CD14-positive monocyte (primary cell): ENCODE results near the gene NEK6. TPM values are rescaled to one million over a fixed set of nuclear protein-coding genes. Genes with fewer than 3 reads are reported as not detected.

ENCODE experiments used
- DNase-seq, 3 donors: peaks; one replicate each; pipeline ENCODE4 v3.0.0-alpha.2; 2011 to 2022
- H2AFZ ChIP-seq: 2 replicates; pipeline ENCODE4 v1.6.0; 2012; ENCODE audit warnings: mild to moderate bottlenecking, low read depth, low read length, inconsistent platforms; ENCODE audit not compliant: insufficient read depth, poor library complexity, severe bottlenecking
- H3K27ac ChIP-seq, 2 donors: 1 replicate in 1 of 2; 2 replicates in 1 of 2; pipeline ENCODE4 v1.5.1; 2012 to 2013; ENCODE audit warnings: low read length in 2 of 2, control low read depth in 1 of 2, inconsistent platforms in 1 of 2, low read depth in 1 of 2, mild to moderate bottlenecking in 1 of 2
- H3K27me3 ChIP-seq, 2 donors: one replicate each; pipeline versions ENCODE4 v1.6.0 to v1.6.1; 2011 to 2013; ENCODE audit warnings: low read length in 2 of 2; ENCODE audit not compliant: control insufficient read depth in 2 of 2, insufficient read depth in 2 of 2
- H3K36me3 ChIP-seq, 2 donors: replicated peaks in 1 of 2; 1 replicate in 1 of 2; 2 replicates in 1 of 2; pipeline versions ENCODE4 v1.5.1 to v1.6.1; 2012 to 2013; ENCODE audit warnings: low read length in 2 of 2, control low read depth in 1 of 2, inconsistent platforms in 1 of 2, mild to moderate bottlenecking in 1 of 2; ENCODE audit not compliant: insufficient read depth in 2 of 2, control insufficient read depth in 1 of 2
- H3K4me1 ChIP-seq, 2 donors: 1 replicate in 1 of 2; 2 replicates in 1 of 2; pipeline versions ENCODE4 v1.5.1 to v1.6.1; 2012 to 2013; ENCODE audit warnings: low read length in 2 of 2, control low read depth in 1 of 2, inconsistent platforms in 1 of 2, mild to moderate bottlenecking in 1 of 2, moderate library complexity in 1 of 2; ENCODE audit not compliant: insufficient read depth in 2 of 2, control insufficient read depth in 1 of 2
- H3K4me2 ChIP-seq: replicated peaks from 2 replicates; pipeline ENCODE3; 2012; ENCODE audit warnings: low read length, moderate library complexity, mild to moderate bottlenecking; ENCODE audit not compliant: poor library complexity, severe bottlenecking; ENCODE audit errors: extremely low read depth
- H3K4me3 ChIP-seq, 3 experiments: fragments of 200-600 bp in 1 of 3; sonication (generic) in 1 of 3; replicated peaks in 1 of 3; 1 replicate in 2 of 3; 2 replicates in 1 of 3; pipeline ENCODE4 v1.5.1; 2011 to 2013; ENCODE audit warnings: low read length in 3 of 3, mild to moderate bottlenecking in 3 of 3, control low read depth in 2 of 3, low read depth in 2 of 3, inconsistent platforms in 1 of 3, moderate library complexity in 1 of 3
- H3K79me2 ChIP-seq: 2 replicates; pipeline ENCODE4 v1.6.0; 2012; ENCODE audit warnings: mild to moderate bottlenecking, control low read depth, inconsistent platforms, low read length, moderate library complexity; ENCODE audit not compliant: insufficient read depth
- H3K9ac ChIP-seq: 2 replicates; pipeline ENCODE4 v1.6.0; 2017; ENCODE audit warnings: low read length, mild to moderate bottlenecking; ENCODE audit not compliant: insufficient read depth, poor library complexity, severe bottlenecking
- H3K9me3 ChIP-seq, 2 donors: replicated peaks in 1 of 2; 1 replicate in 1 of 2; 2 replicates in 1 of 2; pipeline versions ENCODE4 v1.5.1 to v1.6.1; 2012 to 2013; ENCODE audit warnings: low read length in 2 of 2, control low read depth in 1 of 2; ENCODE audit not compliant: control insufficient read depth in 1 of 2, insufficient read depth in 1 of 2
- H4K20me1 ChIP-seq: 2 replicates; pipeline ENCODE4 v1.6.0; 2012; ENCODE audit warnings: mild to moderate bottlenecking, low read length, control low read depth, moderate library complexity; ENCODE audit not compliant: insufficient read depth
- H3K27ac Mint-ChIP-seq, 7 donors: one replicate each; pipeline ENCODE4 v1.8.0; 2020; ENCODE audit warnings: mild to moderate bottlenecking in 7 of 7, mixed read lengths in 7 of 7, moderate library complexity in 6 of 7, inconsistent platforms in 2 of 7
- H3K27me3 Mint-ChIP-seq, 3 donors: one replicate each; pipeline ENCODE4 v1.8.0; 2021 to 2022; ENCODE audit warnings: low read depth in 3 of 3, mild to moderate bottlenecking in 3 of 3, mixed read lengths in 3 of 3, moderate library complexity in 3 of 3, inconsistent platforms in 1 of 3
- H3K36me3 Mint-ChIP-seq, 2 donors: one replicate each; pipeline ENCODE4 v1.8.0; 2020; ENCODE audit warnings: mixed read lengths in 2 of 2, inconsistent platforms in 1 of 2, mild to moderate bottlenecking in 1 of 2
- H3K4me1 Mint-ChIP-seq: one replicate; pipeline ENCODE4 v1.8.0; 2020; ENCODE audit warnings: mild to moderate bottlenecking, mixed read lengths
- H3K4me3 Mint-ChIP-seq, 2 donors: one replicate each; pipeline ENCODE4 v1.8.0; 2020; ENCODE audit warnings: mild to moderate bottlenecking in 2 of 2, mixed read lengths in 2 of 2, moderate library complexity in 1 of 2
- H3K9me3 Mint-ChIP-seq, 7 donors: one replicate each; pipeline ENCODE4 v1.8.0; 2020 to 2022; ENCODE audit warnings: mixed read lengths in 7 of 7, mild to moderate bottlenecking in 6 of 7, moderate library complexity in 6 of 7, inconsistent platforms in 2 of 7
- WGBS: methylation state at CpG from one replicate; pipeline ENCODE4 v1.1.5; 2013; ENCODE audit warnings: missing lambda C conversion rate; ENCODE audit not compliant: insufficient coverage; 5-methylcytosine and 5-hydroxymethylcytosine counted together
- intact Hi-C, 2 donors: fragments of 100-400 bp; cut with micrococcal nuclease; formaldehyde crosslinking; loops; one replicate each; pipeline versions ENCODE4 v1.15.0 to v1.15.1; 2023
- polyA plus RNA-seq, 3 donors: library from polyadenylated mRNA; depleted of rRNA in 1 of 3; unstranded in 2 of 3; stranded (reverse) in 1 of 3; fragments of 300-500 nt in 2 of 3; fragments of >200 nt in 1 of 3; fragmentation: Illumina TruSeq in 2 of 3; gene quantifications; 1 replicate in 2 of 3; 2 replicates in 1 of 3; pipeline ENCODE4 v1.2.3, GENCODE V29; 2012 to 2021
- TF ChIP-seq, protein P1 (sequence below): fragments of 200-600 bp; IDR thresholded peaks from one replicate; pipeline ENCODE4 v1.8.0; 2022; ENCODE audit warnings: antibody characterized with exemption, mild to moderate bottlenecking

NEK6 gene
- polyA plus RNA-seq, 3 donors: 26.1 to 46.0 (median 35.8) TPM

- no peak overlapping the region for H3K4me3 Mint-ChIP-seq
- H3K4me1 ChIP-seq: peaks cover 99 to 100% of the 10 kb centered on the region in 2 donors
- no peaks in the 10 kb centered on the region for H3K27me3 ChIP-seq
- WGBS: 0% methylated on average over 3 of the region's 8 CpGs
- TF ChIP-seq, protein P1, sequence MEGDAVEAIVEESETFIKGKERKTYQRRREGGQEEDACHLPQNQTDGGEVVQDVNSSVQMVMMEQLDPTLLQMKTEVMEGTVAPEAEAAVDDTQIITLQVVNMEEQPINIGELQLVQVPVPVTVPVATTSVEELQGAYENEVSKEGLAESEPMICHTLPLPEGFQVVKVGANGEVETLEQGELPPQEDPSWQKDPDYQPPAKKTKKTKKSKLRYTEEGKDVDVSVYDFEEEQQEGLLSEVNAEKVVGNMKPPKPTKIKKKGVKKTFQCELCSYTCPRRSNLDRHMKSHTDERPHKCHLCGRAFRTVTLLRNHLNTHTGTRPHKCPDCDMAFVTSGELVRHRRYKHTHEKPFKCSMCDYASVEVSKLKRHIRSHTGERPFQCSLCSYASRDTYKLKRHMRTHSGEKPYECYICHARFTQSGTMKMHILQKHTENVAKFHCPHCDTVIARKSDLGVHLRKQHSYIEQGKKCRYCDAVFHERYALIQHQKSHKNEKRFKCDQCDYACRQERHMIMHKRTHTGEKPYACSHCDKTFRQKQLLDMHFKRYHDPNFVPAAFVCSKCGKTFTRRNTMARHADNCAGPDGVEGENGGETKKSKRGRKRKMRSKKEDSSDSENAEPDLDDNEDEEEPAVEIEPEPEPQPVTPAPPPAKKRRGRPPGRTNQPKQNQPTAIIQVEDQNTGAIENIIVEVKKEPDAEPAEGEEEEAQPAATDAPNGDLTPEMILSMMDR: no peak
- H3K9me3 Mint-ChIP-seq: no peaks in the 10 kb centered on the region
- intact Hi-C loops: loop anchor here (2.0 to 5.0 kb wide), 2 partner anchors 15 to 39 kb away; partner anchors contain the start of gene NEK6 (in 1 of the 2)
- DNase-seq: peak; percentile 49 to 75 (median 51)
- H3K4me1 Mint-ChIP-seq: peaks cover 98% of the 10 kb centered on the region
- H3K36me3 ChIP-seq: no peaks in the 10 kb centered on the region
- peak overlapping the region; percentile 97 to 100 (median 99) for H3K27ac Mint-ChIP-seq
- H3K4me2 ChIP-seq: peak overlapping the region; percentile 63
- no peaks in the 10 kb centered on the region for H3K9me3 ChIP-seq
- H4K20me1 ChIP-seq: no peaks in the 10 kb centered on the region
- no peak overlapping the region for H2AFZ ChIP-seq
- H3K36me3 Mint-ChIP-seq: peaks cover 0 to 5% of the 10 kb centered on the region in 2 donors
- peak overlapping the region; percentile 60 for H3K9ac ChIP-seq
- no peaks in the 10 kb centered on the region for H3K27me3 Mint-ChIP-seq
- H3K27ac ChIP-seq: peak overlapping the region; percentile 97
- peaks cover 14% of the 10 kb centered on the region for H3K79me2 ChIP-seq
- peak overlapping the region in 1 of 3 experiments; percentile 2 for H3K4me3 ChIP-seq
Measured at GRCh38 chr9:124217836-124218437, 39.8 kb upstream of the NEK6 start.

DNA sequence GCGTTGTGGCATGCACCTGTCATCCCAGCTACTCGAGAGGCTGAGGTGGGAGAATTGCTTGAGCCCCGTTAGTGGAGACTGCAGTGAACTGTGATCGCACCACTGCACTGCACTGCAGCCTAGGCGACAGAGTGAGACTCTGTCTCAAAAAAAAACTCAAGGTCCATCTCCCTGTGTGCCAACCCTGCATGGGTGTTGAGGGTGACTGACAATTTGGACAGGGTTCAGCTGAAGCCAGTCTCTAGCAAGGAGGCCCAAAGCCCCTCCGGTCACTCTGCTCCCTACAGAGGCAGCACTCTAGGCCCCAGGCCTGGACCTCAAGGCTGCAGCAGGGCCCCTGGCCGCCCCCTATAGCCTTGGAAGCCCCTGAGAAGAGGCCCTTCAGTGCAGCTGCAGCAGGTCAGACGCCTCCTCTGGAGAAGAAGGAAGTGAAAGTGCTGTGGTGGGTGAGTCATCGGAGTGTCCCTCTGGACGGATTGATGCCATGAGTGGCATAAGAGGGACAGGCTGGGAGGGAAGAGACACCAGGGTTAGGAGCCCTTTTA, 39.2 kb upstream of the NEK6 start:
- H3K36me3 Mint-ChIP-seq: peaks cover 0 to 5% of the 10 kb centered on the region in 2 donors
- Histone ChIP-seq H3K9me3 (no peaks in the 10 kb centered on the region), H3K27ac (peak overlapping the region; percentile 97), H3K4me3 (peak overlapping the region in 1 of 3 experiments; percentile 27), H3K27me3 (no peaks in the 10 kb centered on the region), H3K4me1 (peaks cover 100% of the 10 kb centered on the region in 2 donors), H3K4me2 (peak overlapping the region; percentile 63), H2AFZ (no peak overlapping the region), H3K9ac (peak overlapping the region; percentile 60), H3K36me3 (no peaks in the 10 kb centered on the region), H3K79me2 (peaks cover 14% of the 10 kb centered on the region), H4K20me1 (no peaks in the 10 kb centered on the region)
- DNase-seq: peak; percentile 95 to 98 (median 96)
- H3K27ac Mint-ChIP-seq: peak overlapping the region; percentile 97 to 100 (median 99)
- no peaks in the 10 kb centered on the region for H3K9me3 Mint-ChIP-seq
- peak overlapping the region; percentile 27 to 46 for H3K4me3 Mint-ChIP-seq
- WGBS: 22% methylated on average over 8 of the region's 10 CpGs
- no peaks in the 10 kb centered on the region for H3K27me3 Mint-ChIP-seq
- TF ChIP-seq, protein P1: no peak
- intact Hi-C loops: loop anchor here in 1 of 2 donors (5.0 kb wide), 1 partner anchor 39 kb away; the partner anchor contains the start of gene NEK6
- H3K4me1 Mint-ChIP-seq: peaks cover 98% of the 10 kb centered on the region
